Stimulated activated CD8-positive, alpha-beta memory T cell treated with anti-CD3 and anti-CD28 coated beads, Interleukin-4, amount 100 ng/mL, for 24 hours (primary cell): ENCODE measurements around the gene GRN.
A peak's percentile ranks its signal among the peaks of the same experiment; 100 is the strongest.
"Not testable (repeated sequence)": the region's sequence is repeated elsewhere in the genome, so short reads cannot be mapped to it uniquely, and the experiment has no call there.

Experiments
- DNase-seq: peaks from one replicate; pipeline ENCODE4 v3.0.0-alpha.2; 2020; ENCODE audit warnings: low read depth

The GRN gene

GRCh38 chr17:44383363-44383762, 38.3 kb downstream of the GRN start:
- DNase-seq: no peak

- DNase-seq: no peak
These were observed 38.8 kb downstream of the GRN start for GRCh38 chr17:44383861-44384260.

GRCh38 chr17:44384281-44384822, 39.2 kb downstream of the GRN start:
- DNase-seq: no peak

- DNase-seq: no peak
These were observed 39.8 kb downstream of the GRN start for GRCh38 chr17:44384823-44385286.

GRCh38 chr17:44385287-44386181, 40.4 kb downstream of the GRN start:
- peak; percentile 74 for DNase-seq

GRCh38 chr17:44386182-44386525, 41.1 kb downstream of the GRN start:
- DNase-seq: no peak

- DNase-seq: no peak
These were observed 42.7 kb downstream of the GRN start for GRCh38 chr17:44387804-44388203.

- no peak for DNase-seq
These were observed 44.2 kb downstream of the GRN start, which contains the start of gene ITGA2B for GRCh38 chr17:44389281-44389680. Gene ITGA2B, minus strand, starts transcription at chr17:44389649. Its CDS starts 176 bp downstream, at chr17:44389473.

GRCh38 chr17:44389723-44390202, 44.7 kb downstream of the GRN start:
- DNase-seq: no peak

GRCh38 chr17:44390250-44390870, 45.3 kb downstream of the GRN start:
- no peak for DNase-seq

GRCh38 chr17:44394112-44394511, 49.0 kb downstream of the GRN start:
- DNase-seq: not testable (repeated sequence)

GRCh38 chr17:44394833-44395232, 49.7 kb downstream of the GRN start:
- DNase-seq: no peak

GRCh38 chr17:44396946-44397345, 51.8 kb downstream of the GRN start:
- DNase-seq: no peak

GRCh38 chr17:44397479-44398440, 52.7 kb downstream of the GRN start:
- DNase-seq: no peak

GRCh38 chr17:44398692-44399691, 53.9 kb downstream of the GRN start:
- DNase-seq: no peak

GRCh38 chr17:44400226-44400847, 55.2 kb downstream of the GRN start:
- DNase-seq: no peak
